ENCODE results near the gene SOWAHC. TPM values are rescaled to one million over a fixed set of nuclear protein-coding genes. Genes with fewer than 3 reads are reported as not detected.

Gene SOWAHC
- total and polyA plus RNA-seq, 2 donors (not counting 3 experiments of a cell fraction or from before 2014, with no cell fraction given): 1.0 to 4.1 TPM

- H3K9ac ChIP-seq (replicated peaks; ENCODE audit: extremely low read depth, insufficient read depth, low read length): no peak overlapping the region
- H3K4me3 ChIP-seq (replicated peaks in 1 of 3; ENCODE audit: insufficient read depth in 1 of 3, low read depth in 1 of 3, low read length in 3 of 3): peak overlapping the region in 2 of 3 experiments; percentile 48 to 81
- H3K9me3 ChIP-seq (replicated peaks; ENCODE audit: control insufficient read depth, insufficient read depth, low read length): no peaks in the 10 kb centered on the region
- no peak overlapping the region for H2AFZ ChIP-seq (ENCODE audit: low read depth, low read length)
- H4K20me1 ChIP-seq (replicated peaks; ENCODE audit: control insufficient read depth, extremely low read depth, insufficient read depth, low read length): no peaks in the 10 kb centered on the region
- H3K36me3 ChIP-seq (ENCODE audit: control insufficient read depth in 2 of 2, extremely low read depth in 1 of 2, insufficient read depth in 2 of 2, low read length in 2 of 2): no peaks in the 10 kb centered on the region
- TF ChIP-seq POLR2AphosphoS5 (IDR thresholded peaks at IDR 0.05; ENCODE audit: insufficient read depth, low read depth, low read length) (no peak), CTCF (IDR thresholded peaks at IDR 0.05; ENCODE audit: extremely low read depth in 1 of 2, insufficient read depth in 1 of 2, low read depth in 1 of 2, low read length in 2 of 2) (peak in 1 of 2 donors; percentile 9), POLR2A (IDR thresholded peaks at IDR 0.05; ENCODE audit: low read depth, low read length) (no peak), EZH2 (IDR thresholded peaks at IDR 0.05; ENCODE audit: borderline replicate concordance, low read depth, low read length, severe bottlenecking) (no peak)
- peaks cover 31% of the 10 kb centered on the region for H3K4me1 ChIP-seq (ENCODE audit: control insufficient read depth, extremely low read depth, insufficient read depth, low read length)
- no peak overlapping the region for H3K27ac ChIP-seq (ENCODE audit: insufficient read depth, low read depth, low read length)
- ChIA-PET POLR2A (no interaction called here), CTCF (interaction anchor here (3.5 kb wide), 1 partner anchor 70 kb away, joined by 46 read pairs; no protein-coding TSS in a partner anchor)
- no peaks in the 10 kb centered on the region for H3K9me1 ChIP-seq (replicated peaks; ENCODE audit: control insufficient read depth, extremely low read depth, insufficient read depth, low read length)
- peak overlapping the region; percentile 64 for H3K4me2 ChIP-seq (ENCODE audit: insufficient read depth, low read length)
- BruUV-seq (replicated peaks): no TSS peak
- DNase-seq (ENCODE audit: low read depth, low spot score) (no peak), FAIRE-seq (no peak)
- dilution Hi-C loops (cut with MboI; ENCODE audit: extremely low pct_ligation_motif_present, low sequenced_read_pairs): no loop called here
- H3K79me2 ChIP-seq (ENCODE audit: control insufficient read depth, insufficient read depth, low read length): peaks cover 43% of the 10 kb centered on the region
- no peaks in the 10 kb centered on the region for H3K27me3 ChIP-seq (ENCODE audit: control insufficient read depth in 2 of 2, insufficient read depth in 2 of 2, low read length in 2 of 2)
- intact Hi-C loops (cut with micrococcal nuclease): no loop called here
These were observed 1.5 kb downstream of the SOWAHC start for GRCh38 chr2:109615637-109616144.

DNA sequence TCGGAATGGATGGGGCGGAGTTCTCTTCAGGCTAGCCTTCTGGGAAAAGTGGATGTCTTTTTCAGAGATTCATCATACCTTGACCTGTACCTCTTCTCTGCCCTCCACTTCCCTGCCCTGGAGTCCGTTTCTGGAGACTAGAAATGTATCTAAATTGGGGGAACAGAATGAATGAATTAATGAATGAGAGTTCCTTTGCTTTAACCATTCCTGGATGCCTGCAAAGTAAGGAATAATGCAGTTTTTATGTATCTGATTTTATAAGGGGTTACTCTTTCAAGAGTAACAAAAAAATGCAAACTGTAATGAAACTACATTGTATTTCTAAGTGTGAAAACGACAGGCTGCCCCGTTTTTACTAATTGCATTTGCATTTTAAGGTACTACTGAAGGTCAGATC lies 2.0 kb downstream of the SOWAHC start:
- Histone ChIP-seq H3K36me3 (ENCODE audit: control insufficient read depth in 2 of 2, extremely low read depth in 1 of 2, insufficient read depth in 2 of 2, low read length in 2 of 2) (no peaks in the 10 kb centered on the region), H3K9ac (replicated peaks; ENCODE audit: extremely low read depth, insufficient read depth, low read length) (no peak overlapping the region), H3K27me3 (ENCODE audit: control insufficient read depth in 2 of 2, insufficient read depth in 2 of 2, low read length in 2 of 2) (no peaks in the 10 kb centered on the region), H3K27ac (ENCODE audit: insufficient read depth, low read depth, low read length) (no peak overlapping the region), H3K4me3 (replicated peaks in 1 of 3; ENCODE audit: insufficient read depth in 1 of 3, low read depth in 1 of 3, low read length in 3 of 3) (no peak overlapping the region), H3K9me3 (replicated peaks; ENCODE audit: control insufficient read depth, insufficient read depth, low read length) (no peaks in the 10 kb centered on the region), H3K4me1 (ENCODE audit: control insufficient read depth, extremely low read depth, insufficient read depth, low read length) (peaks cover 31% of the 10 kb centered on the region), H4K20me1 (replicated peaks; ENCODE audit: control insufficient read depth, extremely low read depth, insufficient read depth, low read length) (no peaks in the 10 kb centered on the region), H3K9me1 (replicated peaks; ENCODE audit: control insufficient read depth, extremely low read depth, insufficient read depth, low read length) (no peaks in the 10 kb centered on the region), H2AFZ (ENCODE audit: low read depth, low read length) (no peak overlapping the region), H3K79me2 (ENCODE audit: control insufficient read depth, insufficient read depth, low read length) (peaks cover 38% of the 10 kb centered on the region), H3K4me2 (ENCODE audit: insufficient read depth, low read length) (peak overlapping the region; percentile 64)
- FAIRE-seq (no peak), DNase-seq (ENCODE audit: low read depth, low spot score) (no peak)
- TSS peak; percentile 32 for BruUV-seq (replicated peaks)
- CTCF ChIA-PET: interaction anchor here (3.5 kb wide), 1 partner anchor 71 kb away, joined by 46 read pairs; no protein-coding TSS in a partner anchor
- intact Hi-C loops (cut with micrococcal nuclease): no loop called here
- no peak for TF ChIP-seq POLR2A (IDR thresholded peaks at IDR 0.05; ENCODE audit: low read depth, low read length)
- TF ChIP-seq MAX (IDR thresholded peaks at IDR 0.05; ENCODE audit: insufficient read depth, insufficient read length): no peak
- no peak for TF ChIP-seq CTCF (IDR thresholded peaks at IDR 0.05; ENCODE audit: extremely low read depth in 1 of 2, insufficient read depth in 1 of 2, low read depth in 1 of 2, low read length in 2 of 2)
- no peak for TF ChIP-seq JUN (IDR thresholded peaks at IDR 0.05; ENCODE audit: borderline replicate concordance, insufficient read depth, insufficient read length, low read depth)
- TF ChIP-seq EZH2 (IDR thresholded peaks at IDR 0.05; ENCODE audit: borderline replicate concordance, low read depth, low read length, severe bottlenecking): no peak
- TF ChIP-seq POLR2AphosphoS5 (IDR thresholded peaks at IDR 0.05; ENCODE audit: insufficient read depth, low read depth, low read length): no peak
- no peak for TF ChIP-seq FOS (IDR thresholded peaks at IDR 0.05; ENCODE audit: borderline replicate concordance, insufficient read depth, low read length)
- TF ChIP-seq GATA2 (IDR thresholded peaks at IDR 0.05; ENCODE audit: insufficient read depth, insufficient read length, low read depth, low read length): no peak
- no peak for TF ChIP-seq MYC (IDR thresholded peaks at IDR 0.05; ENCODE audit: low read depth, low read length)
- POLR2A ChIA-PET: no interaction called here
- dilution Hi-C loops (cut with MboI; ENCODE audit: extremely low pct_ligation_motif_present, low sequenced_read_pairs): no loop called here

All from endothelial cell of umbilical vein (primary cell).